T-helper 22 cell (primary cell): ENCODE data around the gene ZCCHC2.

Experiments
- DNase-seq: peaks from one replicate; pipeline ENCODE4 v3.0.0-alpha.2; 2020; ENCODE audit warnings: low read depth

The ZCCHC2 gene

DNA sequence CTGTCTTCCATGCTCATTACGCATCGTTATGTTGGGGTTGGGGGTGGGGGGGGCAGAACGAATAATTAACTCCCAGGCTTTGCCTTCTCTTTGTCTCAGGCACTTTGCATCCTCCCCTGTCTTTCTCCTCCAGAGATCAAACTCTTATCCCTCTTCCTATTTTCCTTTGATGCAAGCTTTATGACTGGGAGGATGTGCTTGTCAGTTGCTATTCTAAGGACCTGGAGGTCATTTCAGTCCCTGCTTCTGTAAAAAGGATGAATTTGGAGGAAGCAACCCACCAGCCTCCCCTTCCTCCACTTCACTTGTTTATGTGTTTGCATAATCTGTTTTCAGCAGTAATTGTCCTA, 87.5 kb downstream of the ZCCHC2 start:
- DNase-seq = no peak

DNA sequence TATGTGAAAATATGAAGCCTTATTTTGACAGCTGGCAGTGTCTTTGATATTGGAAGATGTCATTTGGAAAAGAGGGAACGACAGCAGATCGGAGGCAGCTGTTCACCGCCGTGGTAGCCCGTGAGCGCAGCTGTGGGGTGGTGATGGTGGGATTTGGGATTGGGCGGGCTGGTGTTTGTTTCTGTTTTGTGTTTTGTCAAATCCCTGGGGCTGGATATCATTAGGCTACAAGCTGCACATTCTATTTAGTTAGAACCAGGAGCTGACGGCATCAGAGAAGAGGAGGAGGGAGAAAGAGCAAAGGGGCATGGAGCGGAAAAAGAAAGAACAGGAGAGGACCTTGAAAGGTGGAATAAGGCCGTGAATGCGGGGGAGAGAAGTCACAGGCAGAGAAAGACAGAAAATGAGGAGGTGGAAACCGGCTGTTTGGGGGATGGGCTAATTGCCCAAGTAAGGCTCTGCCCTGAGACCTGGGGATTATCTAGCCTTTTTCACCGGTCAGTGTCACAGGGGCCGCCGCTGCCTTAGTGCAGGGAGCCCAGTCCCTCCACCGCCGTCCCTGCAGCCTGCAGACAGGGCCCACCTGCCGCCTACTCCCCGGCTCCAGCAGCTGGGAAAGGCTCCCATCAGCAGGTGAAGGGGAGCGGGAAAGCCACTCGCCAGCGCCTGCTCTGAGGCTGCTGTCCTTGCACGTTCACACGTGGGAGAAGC, 88.0 kb downstream of the ZCCHC2 start:
- no peak for DNase-seq

DNA sequence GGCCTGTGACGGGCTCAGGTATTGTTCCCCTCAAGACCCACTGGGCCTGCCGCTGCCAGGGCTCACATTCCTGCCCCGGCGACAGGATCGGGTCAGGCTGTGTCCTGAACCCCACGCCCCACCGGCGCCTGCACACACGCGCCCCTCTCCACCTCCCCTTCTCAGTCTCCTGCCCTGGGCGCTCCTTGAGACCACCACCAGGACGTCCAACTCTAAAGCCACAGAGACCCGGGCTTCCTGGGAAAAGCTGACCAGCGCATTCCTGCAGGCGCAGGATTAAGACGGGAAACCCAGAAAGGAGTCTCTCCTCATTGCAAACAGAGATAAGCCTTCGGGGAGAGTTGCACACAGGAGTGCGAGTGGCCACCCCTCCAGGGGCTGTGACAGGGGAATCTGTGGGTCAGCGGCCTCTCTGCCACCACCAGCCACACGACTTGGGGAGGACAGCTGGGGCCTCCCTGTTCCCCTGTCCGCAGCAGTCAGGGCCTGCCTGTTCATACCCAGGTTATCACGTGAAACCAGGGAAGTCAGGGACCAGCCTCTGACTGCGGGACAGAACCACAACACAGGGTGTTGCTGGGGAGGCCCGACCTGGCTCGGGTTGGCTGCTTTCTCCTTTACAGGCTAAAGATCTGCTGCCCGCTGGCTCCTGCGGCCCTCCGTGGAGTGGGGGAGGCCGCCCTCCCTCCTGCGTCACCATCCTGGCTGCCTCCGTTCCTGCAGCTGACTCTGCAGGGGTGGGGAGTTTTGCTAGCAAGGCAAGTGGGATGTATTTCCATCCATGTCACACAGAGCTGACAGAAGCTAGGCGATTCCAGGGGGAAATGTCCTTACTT, 88.8 kb downstream of the ZCCHC2 start:
- no peak for DNase-seq

DNA sequence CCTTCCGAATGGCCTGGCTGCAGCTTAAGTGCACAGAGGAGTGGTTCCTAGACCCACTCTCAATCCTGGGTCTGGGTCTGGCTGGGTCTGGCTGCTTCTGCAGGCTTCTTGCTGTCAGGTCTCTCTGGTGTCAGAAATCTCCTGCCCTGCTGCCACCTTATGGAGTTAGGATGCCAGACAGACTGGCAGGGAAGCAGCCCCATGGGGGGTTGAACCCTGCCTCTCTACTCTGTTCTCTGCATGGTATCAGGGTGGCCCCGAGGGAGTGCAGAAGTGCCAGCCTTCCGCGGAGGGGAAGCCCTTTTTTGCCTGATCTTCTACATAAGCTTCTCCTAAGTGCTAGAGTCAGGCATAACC, 89.4 kb downstream of the ZCCHC2 start:
- no peak for DNase-seq

DNA sequence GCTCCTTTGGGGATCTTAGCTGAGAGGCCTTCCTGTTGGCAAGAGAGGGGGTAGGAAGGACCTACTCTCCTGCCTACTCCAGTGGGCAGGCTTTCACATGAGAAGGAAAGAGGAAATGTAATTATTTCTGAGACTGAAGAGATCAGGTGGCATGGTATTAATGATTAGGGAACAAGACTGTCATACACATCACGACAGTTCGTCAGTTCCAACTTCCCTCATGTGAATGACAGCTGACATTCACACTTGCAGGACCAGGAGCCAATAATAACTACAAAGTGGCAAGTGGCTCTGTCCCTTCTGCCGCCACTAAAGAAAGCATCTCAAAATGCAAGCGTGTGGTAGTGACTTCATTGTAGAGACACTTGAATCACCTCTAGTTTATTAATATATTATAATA, 90.0 kb downstream of the ZCCHC2 start:
- DNase-seq = no peak

DNA sequence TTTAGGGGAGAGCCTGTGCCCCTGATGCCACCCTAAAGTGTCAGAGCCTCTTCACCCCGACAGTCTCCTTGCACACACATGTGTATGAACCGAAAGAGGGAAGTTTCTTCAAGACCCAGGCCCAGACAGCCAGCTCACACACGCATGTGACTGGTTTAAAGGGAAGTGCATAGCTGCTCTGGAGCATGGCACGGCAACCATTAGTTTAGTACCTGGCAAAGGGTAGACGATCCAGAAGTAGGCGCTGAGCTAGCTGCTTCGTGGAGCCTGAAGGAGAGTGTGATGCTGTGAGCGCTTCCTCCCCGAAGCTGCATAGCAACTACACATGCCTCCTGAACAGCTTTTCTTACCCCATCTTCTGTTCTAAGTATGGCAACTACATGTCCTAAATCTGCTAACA, 91.7 kb downstream of the ZCCHC2 start:
- DNase-seq = no peak

DNA sequence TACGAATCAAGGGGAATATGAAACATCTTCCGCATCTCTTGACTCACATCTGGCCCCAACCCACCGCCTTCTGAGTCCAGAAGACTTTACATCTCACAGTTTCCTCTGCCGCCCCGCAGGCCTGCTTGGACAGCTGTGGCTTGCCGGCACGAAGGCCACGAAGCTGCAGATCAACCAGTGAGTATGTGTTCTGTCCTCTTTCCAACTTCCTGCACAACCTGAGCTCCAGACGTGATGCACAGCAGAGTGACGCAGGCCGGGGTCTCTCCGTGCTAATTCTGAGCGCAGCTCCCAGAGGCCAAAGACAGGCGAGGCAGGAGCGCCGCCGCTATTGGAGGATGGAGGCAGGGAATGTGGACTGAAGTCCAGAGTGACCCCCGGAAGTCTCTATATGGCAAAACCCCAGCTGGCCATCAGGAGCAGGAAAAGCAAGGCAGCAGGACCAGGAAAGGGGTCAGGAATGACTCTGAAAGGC, 93.5 kb downstream of the ZCCHC2 start:
- no peak for DNase-seq

DNA sequence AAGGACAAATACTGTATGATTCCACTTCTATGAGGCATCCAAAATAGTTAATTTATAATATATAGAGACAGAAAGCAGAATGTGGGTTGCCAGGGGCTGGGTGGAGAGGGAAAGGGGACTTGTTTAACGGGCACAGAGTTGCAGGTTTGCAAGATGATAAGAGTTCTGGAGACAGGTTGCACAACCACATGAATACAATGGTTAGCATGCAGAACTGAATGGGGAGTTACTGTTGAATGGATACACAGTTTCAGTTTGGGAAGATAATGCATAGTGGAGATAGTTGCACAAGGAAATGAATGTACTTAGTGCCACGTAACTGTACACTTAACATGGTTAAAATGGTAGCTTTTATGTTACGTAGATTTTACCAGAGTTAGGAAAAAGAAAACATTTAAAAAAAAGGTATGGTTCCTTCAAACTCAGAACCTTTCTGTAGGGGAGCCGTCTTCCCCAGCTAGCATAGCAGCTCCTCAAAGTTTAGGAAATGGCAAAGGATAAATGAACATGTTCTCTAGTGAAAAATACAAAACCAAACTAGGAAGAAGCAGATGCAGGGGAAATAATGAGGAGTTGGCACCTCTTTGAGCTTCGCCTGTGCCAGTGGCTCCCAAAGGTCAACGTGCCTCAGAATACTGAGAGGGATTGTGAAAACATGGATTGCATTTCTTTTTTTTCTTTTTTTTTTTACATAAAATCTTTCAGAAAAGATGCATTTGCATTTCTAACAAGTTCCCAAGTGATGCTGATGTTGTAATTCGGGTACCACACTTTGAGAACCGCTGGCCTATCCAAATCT, 95.2 kb downstream of the ZCCHC2 start:
- DNase-seq = no peak

DNA sequence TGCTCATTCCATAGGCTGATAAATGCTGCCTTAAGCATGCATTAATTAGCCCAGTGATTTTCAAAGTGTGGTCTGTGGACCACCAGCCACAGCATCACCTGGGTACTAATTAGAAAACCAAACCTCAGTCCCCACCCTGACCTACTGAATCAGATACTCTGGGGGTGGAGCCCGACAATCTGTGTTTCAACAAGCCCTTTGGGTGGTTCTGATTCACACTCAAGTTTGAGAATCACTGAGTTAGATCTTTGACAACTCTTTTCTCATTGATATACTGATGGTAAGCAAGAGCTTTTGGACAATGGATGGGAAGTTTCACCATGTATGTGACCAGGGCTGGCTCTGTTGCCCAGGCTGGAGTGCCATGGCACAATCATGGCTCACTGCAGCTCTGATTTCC, 95.9 kb downstream of the ZCCHC2 start:
- no peak for DNase-seq

DNA sequence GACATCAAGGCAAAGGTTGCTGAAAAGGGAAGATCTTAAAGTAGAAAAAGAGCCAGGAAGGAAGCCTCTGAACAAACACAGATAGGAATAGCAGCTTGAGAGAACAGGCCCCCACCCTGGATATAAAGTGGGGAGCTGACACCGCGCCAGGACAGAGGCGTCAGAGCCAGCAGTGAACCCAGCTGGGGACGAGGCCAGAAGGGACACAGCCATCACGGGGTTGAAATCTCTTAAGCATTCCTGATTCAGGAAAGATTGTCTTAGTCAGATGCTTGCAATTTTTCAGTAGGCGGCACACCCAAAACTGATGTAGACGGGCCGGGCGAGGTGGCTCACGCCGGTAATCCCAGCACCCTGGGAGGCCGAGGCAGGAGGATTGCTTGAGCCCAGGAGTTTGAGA, 98.7 kb downstream of the ZCCHC2 start:
- no peak for DNase-seq

DNA sequence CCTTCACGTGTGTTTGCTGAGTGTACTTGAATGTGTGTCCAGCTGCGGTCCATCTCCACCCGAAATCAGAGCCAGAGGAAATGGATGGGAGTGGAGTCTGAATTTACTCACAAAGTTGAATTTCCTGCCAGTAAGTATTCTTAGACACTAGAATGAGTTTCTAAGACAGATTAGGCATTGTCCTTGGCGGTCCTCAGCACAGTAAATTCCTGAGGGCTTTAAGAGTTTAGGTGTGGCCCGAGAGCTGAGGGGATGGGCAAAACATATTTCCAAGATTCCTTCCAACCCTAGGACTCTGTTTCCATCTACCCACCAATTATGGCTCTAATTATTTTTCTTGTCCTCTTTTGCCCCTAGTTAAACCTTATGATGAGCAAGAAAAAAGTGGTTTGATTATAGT, 102.2 kb downstream of the ZCCHC2 start:
- no peak for DNase-seq
